GM23248 (cell line): ENCODE data around the gene SERPINB1.

ENCODE experiments used
- EZH2 ChIP-seq: fragments of 200-600 bp; sonication (generic); IDR thresholded peaks from 2 replicates; pipeline ENCODE4 v1.6.1; 2018; ENCODE audit warnings: antibody characterized with exemption, mild to moderate bottlenecking; ENCODE audit not compliant: insufficient read depth, poor library complexity, severe bottlenecking
- EZH2phosphoT487 ChIP-seq: fragments of 200-600 bp; sonication (generic); IDR thresholded peaks from 2 replicates; pipeline ENCODE4 v1.6.1; 2018; ENCODE audit warnings: antibody characterized with exemption, moderate library complexity, mild to moderate bottlenecking, low read depth; ENCODE audit not compliant: insufficient read depth

- no peak for TF ChIP-seq EZH2phosphoT487
- no peak for TF ChIP-seq EZH2
Measured at GRCh38 chr6:2838251-2838650, 3.4 kb downstream of the SERPINB1 start.
